ENCODE data around the gene ABCC9.
"Not testable (repeated sequence)": the region's sequence is repeated elsewhere in the genome, so short reads cannot be mapped to it uniquely, and the experiment has no call there.

Gene ABCC9

GRCh38 chr12:21795648-21796328 lies 145.4 kb downstream of the ABCC9 start:
- TF ChIP-seq MYC (IDR thresholded peaks at IDR 0.05; ENCODE audit: low read depth, low read length) (no peak), MAX (IDR thresholded peaks at IDR 0.05; ENCODE audit: low read depth, low read length) (no peak), POLR2A (IDR thresholded peaks at IDR 0.05; ENCODE audit: extremely low read depth, insufficient read length) (no peak), CTCF (IDR thresholded peaks at IDR 0.05; ENCODE audit: low read depth, low read length) (no peak)
- H3K4me3 ChIP-seq (ENCODE audit: low read depth, low read length) = no peak overlapping the region
- DNase-seq (ENCODE audit: low read depth) = no peak

- H3K4me3 ChIP-seq (ENCODE audit: low read depth, low read length); DNase-seq (ENCODE audit: low read depth): not testable (repeated sequence)
Measured at GRCh38 chr12:21794807-21795595, 146.2 kb downstream of the ABCC9 start.

GRCh38 chr12:21789687-21790086 lies 151.5 kb downstream of the ABCC9 start:
- not testable (repeated sequence) for H3K4me3 ChIP-seq (ENCODE audit: low read depth, low read length); DNase-seq (ENCODE audit: low read depth)

- no peak for DNase-seq (ENCODE audit: low read depth)
- H3K4me3 ChIP-seq (ENCODE audit: low read depth, low read length) = no peak overlapping the region
- TF ChIP-seq MYC (IDR thresholded peaks at IDR 0.05; ENCODE audit: low read depth, low read length) = no peak
- no peak for TF ChIP-seq POLR2A (IDR thresholded peaks at IDR 0.05; ENCODE audit: extremely low read depth, insufficient read length)
- no peak for TF ChIP-seq CTCF (IDR thresholded peaks at IDR 0.05; ENCODE audit: low read depth, low read length)
- no peak for TF ChIP-seq MAX (IDR thresholded peaks at IDR 0.05; ENCODE audit: low read depth, low read length)
Measured at GRCh38 chr12:21788089-21788983, 152.9 kb downstream of the ABCC9 start.

- no peak for DNase-seq (ENCODE audit: low read depth)
- no peak overlapping the region for H3K4me3 ChIP-seq (ENCODE audit: low read depth, low read length)
- TF ChIP-seq POLR2A (IDR thresholded peaks at IDR 0.05; ENCODE audit: extremely low read depth, insufficient read length) (no peak), CTCF (IDR thresholded peaks at IDR 0.05; ENCODE audit: low read depth, low read length) (no peak), MAX (IDR thresholded peaks at IDR 0.05; ENCODE audit: low read depth, low read length) (no peak), MYC (IDR thresholded peaks at IDR 0.05; ENCODE audit: low read depth, low read length) (no peak)
Measured at GRCh38 chr12:21786041-21786531, 155.1 kb downstream of the ABCC9 start.

- not testable (repeated sequence) for DNase-seq (ENCODE audit: low read depth); H3K4me3 ChIP-seq (ENCODE audit: low read depth, low read length)
Measured at GRCh38 chr12:21782723-21783122, 158.5 kb downstream of the ABCC9 start.

GRCh38 chr12:21780786-21781185 lies 160.4 kb downstream of the ABCC9 start:
- no peak overlapping the region for H3K4me3 ChIP-seq (ENCODE audit: low read depth, low read length)
- TF ChIP-seq MAX (IDR thresholded peaks at IDR 0.05; ENCODE audit: low read depth, low read length) (no peak), POLR2A (IDR thresholded peaks at IDR 0.05; ENCODE audit: extremely low read depth, insufficient read length) (no peak), MYC (IDR thresholded peaks at IDR 0.05; ENCODE audit: low read depth, low read length) (no peak), CTCF (IDR thresholded peaks at IDR 0.05; ENCODE audit: low read depth, low read length) (no peak)
- no peak for DNase-seq (ENCODE audit: low read depth)

All from NB4 (cell line).